ENCODE results near the gene MAP2K7.

The MAP2K7 gene

DNA sequence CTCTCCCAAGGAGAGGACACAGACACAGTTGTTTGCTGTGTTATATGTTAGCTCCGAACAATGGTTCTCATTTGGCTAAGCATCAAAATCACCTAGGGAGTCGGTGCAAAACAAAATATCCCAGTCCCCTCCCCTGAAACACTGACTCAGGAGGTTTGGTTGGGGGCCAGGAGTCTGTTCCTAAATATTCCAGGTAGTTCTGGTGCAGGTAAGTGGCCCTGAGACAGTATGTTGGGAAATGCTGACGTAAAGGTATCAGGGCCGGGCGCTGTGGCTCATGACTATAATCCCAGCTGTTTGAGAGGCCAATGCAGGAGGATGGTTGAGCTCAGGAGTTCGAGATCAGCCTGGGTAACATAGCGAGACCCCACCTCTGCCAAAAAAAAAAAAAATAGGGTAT, 2.3 kb upstream of the MAP2K7 start:
- DNase-seq (ENCODE audit: low spot score), result no peak
- no peak for TF ChIP-seq CTCF (IDR thresholded peaks at IDR 0.05; ENCODE audit: extremely low read depth, insufficient read depth, missing control alignments)
- in situ Hi-C loops (cut with MboI; ENCODE audit: low pct_unique_long_range_greater_than_20kb, low sequenced_read_pairs, unreplicated experiment), result no loop called here

DNA sequence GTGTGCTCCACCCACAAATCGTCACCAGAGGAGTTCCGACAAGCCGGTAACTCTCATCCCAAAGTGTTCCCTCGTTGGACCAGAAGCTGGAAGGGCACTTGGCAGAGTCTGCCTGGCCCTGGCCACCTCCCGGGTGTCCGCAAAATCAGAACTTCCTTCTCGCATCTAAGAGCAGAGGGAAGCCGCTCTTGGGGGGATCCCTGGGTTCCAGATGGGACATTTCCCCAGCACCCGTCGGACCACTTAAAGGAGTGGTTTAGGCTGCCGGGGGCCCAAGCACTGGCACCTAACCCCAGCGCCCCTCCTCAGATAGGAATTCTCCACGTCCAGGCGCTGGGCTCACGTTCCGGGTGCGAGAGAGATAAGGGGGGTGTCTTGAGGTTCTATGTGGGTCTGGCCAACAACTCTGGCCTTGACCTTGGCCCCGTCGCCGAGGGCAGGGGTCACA, 857 bp upstream of the MAP2K7 start:
- TF ChIP-seq CTCF (IDR thresholded peaks at IDR 0.05; ENCODE audit: extremely low read depth, insufficient read depth, missing control alignments), result no peak
- in situ Hi-C loops (cut with MboI; ENCODE audit: low pct_unique_long_range_greater_than_20kb, low sequenced_read_pairs, unreplicated experiment), result no loop called here
- DNase-seq (ENCODE audit: low spot score), result no peak

DNA sequence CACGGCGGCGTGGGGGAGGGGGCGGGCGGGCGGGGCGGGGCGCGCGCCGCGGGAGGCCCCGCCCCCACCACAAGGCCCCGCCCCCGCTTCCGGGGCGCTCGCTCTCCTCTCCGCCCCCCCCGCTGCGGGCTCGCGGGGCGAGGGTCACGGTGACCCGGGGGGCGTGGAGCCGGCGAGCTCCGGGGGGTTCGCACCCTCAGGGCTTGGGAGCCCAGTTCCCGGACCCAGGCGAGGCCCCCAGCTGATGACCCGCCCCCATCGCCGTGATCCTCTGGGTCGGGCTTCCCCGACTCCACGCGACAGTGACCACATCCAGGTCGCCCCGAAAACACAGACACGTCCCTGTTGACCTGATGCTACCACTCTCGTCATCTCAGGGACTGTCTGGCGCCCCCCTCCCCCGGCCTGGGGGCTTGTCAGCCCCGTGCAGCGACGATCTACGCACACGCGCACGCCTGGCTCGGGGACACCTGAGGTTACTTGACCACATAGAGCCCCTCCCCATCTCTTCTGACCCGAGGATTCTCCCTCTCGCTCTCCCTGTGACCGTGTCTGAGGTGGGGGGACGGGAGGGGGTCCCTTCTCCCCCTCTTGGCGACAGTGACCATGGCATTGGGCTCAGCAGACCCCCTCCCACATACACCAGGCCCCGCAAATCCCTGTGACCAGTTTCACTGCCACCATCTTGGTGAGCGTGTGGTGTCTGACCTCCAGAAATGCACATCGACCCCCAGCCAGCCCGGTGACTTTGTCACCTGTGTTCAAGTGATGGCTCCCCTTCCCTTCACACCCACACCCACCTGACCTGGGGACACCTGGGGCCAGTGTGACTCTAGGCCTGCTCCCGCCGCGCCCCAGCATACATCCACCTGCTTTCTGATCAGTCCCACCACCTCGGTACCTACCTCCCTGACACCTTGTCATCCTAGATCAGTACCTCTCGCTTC, 670 bp downstream of the MAP2K7 start:
- no peak for TF ChIP-seq CTCF (IDR thresholded peaks at IDR 0.05; ENCODE audit: extremely low read depth, insufficient read depth, missing control alignments)
- DNase-seq (ENCODE audit: low spot score), result peak; percentile 87
- in situ Hi-C loops (cut with MboI; ENCODE audit: low pct_unique_long_range_greater_than_20kb, low sequenced_read_pairs, unreplicated experiment), result no loop called here

GRCh38 chr19:7905268-7905667, 1.6 kb downstream of the MAP2K7 start:
- in situ Hi-C loops (cut with MboI; ENCODE audit: low pct_unique_long_range_greater_than_20kb, low sequenced_read_pairs, unreplicated experiment), result no loop called here

GRCh38 chr19:7905859-7906258, 2.2 kb downstream of the MAP2K7 start:
- DNase-seq (ENCODE audit: low spot score), result no peak
- no peak for TF ChIP-seq CTCF (IDR thresholded peaks at IDR 0.05; ENCODE audit: extremely low read depth, insufficient read depth, missing control alignments)
- in situ Hi-C loops (cut with MboI; ENCODE audit: low pct_unique_long_range_greater_than_20kb, low sequenced_read_pairs, unreplicated experiment), result no loop called here

More at GRCh38 chr19:7905268-7905667, 1.6 kb downstream of the MAP2K7 start:
- no peak for TF ChIP-seq CTCF (IDR thresholded peaks at IDR 0.05; ENCODE audit: extremely low read depth, insufficient read depth, missing control alignments)
- DNase-seq (ENCODE audit: low spot score), result no peak

GRCh38 chr19:7907122-7907521, 3.4 kb downstream of the MAP2K7 start:
- DNase-seq (ENCODE audit: low spot score), result no peak
- in situ Hi-C loops (cut with MboI; ENCODE audit: low pct_unique_long_range_greater_than_20kb, low sequenced_read_pairs, unreplicated experiment), result no loop called here
- TF ChIP-seq CTCF (IDR thresholded peaks at IDR 0.05; ENCODE audit: extremely low read depth, insufficient read depth, missing control alignments), result no peak

Measured in GM13977 (cell line).